SIG-M5 treated with dmso at 0.1 percent for 504 hours (cell line): ENCODE measurements around the gene TM9SF4.

Experiments
- DNase-seq: peaks from one replicate; lab custom pipeline; 2025; ENCODE audit not compliant: unreplicated experiment; lab: John Stamatoyannopoulos, UW

Gene TM9SF4

DNA sequence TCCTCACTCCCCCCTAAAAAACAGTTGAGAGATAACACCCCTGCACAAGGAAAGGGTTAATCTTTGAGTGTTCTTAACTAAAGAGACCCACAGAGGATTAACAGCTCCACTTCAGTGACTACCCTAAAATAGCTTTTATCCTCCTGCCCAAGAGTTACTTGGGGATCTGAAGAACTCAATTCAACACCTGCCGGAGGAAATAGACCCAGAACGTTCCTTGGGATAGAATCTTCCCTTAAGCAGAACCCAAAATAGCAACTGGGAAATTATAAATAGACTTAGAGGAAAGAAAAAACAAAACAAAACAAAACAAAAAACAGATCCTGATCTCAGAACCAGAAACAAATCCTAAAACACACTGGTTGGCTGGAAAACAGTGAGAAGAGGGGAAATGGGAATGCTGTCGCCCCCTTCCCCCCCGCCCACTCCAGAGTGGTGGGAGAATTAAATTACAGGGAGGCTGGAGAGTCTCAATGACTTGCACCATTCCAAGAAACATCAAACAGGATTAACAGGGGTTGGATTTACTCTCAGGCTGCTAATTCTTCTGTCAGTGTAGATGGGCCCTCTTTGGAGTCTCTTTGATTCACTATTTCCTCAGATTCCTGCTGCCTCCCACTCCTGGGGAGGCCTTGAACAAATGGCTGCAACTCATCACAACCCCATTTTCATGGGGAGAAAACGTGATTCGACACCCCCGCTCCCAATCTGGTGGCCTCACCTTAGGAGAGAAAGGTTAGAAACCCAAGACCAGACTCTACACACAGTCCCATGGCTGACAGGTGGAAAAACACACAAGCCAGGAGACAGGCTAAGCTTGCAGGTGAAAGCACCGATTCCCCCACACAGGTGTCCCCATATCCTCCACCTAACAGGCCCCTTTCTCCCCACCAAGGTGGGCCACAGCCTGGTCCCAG is 96.6 kb downstream of the TM9SF4 start:
- DNase-seq = no peak

DNA sequence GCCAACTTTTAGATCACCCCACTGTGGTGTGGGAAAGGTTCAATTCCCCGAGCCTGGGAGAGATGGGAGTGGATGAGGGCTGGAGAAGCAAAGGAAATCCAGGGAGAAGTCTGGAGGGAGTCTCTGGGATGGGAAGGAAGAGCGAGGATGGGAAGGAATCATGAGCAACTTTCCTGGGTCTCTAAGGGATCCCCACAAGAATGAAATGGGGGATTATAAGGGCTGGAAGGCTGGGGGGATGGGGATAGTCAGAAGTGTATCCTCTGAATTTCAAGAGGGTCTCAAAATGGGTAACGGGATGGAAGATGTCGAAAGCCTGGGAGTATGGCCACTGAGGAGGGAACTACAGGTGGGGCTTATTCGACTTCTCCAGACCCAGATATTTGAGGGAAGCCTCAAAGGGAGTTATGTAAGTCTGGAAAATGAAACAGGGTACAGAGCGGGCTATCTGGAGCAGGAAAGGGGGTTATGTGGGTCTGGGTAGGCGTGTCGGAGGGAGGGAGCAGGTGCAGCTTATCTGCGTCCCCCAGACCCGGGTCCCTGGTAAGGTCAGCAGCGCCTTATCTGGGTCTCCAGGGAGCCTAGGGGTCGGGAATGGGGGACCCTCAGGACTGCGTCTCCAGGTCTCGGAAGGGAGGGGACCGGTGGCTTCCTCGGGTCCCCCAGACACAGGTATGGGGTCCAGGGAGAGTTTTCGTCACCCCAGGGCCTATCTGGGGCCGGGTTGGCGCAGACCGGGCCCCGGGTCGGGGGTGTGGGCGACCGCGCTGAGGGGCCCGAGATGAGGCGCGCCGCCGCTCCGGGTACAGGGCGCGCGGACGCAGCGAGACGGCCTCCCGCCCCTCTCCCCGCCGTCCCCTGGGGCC is 97.5 kb downstream of the TM9SF4 start:
- no peak for DNase-seq

DNA sequence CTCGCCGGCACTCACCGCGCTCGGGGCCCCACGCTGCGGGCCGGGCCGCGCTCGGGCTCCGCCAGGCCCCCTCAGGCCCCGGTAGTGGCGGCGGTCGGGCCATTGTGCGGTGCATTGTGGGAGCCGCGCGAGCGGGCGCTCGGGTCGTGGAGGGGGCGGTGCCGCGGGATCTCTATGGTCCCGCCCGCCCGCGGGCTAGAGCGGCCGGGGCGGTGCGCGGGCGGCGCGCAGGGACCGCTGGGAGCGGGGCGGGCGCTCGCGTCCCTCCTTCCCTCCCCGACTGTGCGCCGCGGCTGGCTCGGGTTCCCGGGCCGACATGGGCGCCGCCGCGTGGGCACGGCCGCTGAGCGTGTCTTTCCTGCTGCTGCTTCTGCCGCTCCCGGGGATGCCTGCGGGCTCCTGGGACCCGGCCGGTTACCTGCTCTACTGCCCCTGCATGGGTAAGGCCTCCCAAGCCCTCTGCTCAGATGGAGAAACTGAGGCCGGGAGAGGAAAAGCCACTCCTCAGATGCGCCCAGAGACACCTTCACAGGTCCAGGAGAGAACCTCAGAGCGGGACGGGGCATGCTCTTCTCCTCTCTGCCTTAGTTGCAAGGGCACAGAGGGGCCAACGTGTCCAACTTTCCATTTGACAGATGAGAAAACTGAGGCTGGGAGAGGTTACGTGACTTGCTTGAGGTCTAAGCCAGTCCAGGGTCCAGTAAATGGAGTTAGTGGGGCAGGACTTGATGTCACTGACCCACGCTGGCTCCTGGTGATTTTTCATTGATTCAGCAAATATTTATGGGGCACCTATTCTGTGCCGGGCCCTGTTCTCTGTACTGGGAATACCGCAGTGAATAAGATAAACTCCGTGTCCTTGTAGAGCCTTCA is 98.3 kb downstream of the TM9SF4 start, which contains the start of the genes PLAGL2 and POFUT1:
TSS of gene PLAGL2 (minus strand) at position 118 of the 873 bp plus-strand sequence. CDS start 5,565 bp downstream, outside the sequence.
TSS of gene POFUT1 (plus strand) at position 255 of the 873 bp plus-strand sequence. CDS start at position 317, 62 bp downstream.
- DNase-seq = peak; percentile 86

DNA sequence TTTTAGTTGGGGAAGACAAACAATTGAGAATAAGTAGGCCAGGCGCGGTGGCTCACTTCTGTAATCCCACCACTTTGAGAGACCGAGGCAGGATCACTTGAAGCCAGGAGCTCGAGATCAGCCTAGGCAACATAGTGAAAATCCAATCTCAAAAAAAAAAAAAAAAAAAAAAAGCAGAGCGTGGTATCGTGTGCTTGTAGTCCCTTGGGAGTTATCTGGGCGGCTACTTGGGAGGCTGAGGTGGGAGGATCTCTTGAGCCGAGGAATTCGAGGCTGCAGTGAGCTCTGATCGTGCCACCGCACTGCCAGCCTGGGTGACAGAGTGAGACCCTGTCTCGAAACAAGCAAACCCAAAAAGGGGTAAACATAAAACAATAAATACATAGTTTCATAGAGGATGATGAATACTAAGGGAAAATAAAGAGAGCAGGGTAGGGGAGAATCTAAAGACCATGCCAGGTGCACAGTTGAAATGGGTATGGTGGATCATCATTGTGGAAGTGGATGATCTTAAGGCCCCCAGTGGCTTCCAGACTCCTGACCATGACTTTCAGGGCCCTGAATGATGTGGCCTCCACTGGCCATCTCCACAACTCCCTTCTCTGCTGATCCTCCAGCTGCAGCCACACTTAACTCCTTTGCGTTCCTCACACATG is 99.1 kb downstream of the TM9SF4 start:
- no peak for DNase-seq

DNA sequence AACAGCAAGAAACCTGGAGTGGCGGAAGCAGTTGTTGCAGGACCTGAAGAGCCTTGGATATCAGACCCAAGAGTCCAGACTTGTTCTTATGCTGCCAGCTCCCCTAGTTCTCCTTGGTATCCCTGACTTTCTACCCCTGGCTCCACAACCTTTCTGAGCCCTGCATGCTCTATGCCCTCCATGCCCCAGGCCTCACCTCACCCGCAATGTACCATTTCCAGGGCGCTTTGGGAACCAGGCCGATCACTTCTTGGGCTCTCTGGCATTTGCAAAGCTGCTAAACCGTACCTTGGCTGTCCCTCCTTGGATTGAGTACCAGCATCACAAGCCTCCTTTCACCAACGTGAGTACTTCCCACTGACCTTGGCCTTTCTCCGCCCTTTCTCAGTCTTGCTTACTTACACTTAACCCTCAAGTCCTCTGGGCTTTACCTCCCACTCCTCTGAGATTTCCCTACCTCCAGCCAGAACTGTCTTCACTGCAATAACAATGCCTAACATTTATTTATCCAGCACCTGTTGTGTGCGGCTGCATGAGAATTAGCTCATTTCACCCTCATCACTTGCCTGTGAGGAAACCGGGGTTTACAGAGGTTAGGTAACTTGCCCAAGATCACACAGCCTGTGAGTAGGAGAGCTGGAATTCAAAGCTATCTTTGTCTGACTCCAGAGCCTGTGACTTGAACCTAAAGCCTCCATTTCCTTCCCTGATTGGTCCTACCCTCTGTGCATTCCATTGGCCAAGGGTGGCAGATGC is 100.5 kb downstream of the TM9SF4 start:
- DNase-seq = no peak

DNA sequence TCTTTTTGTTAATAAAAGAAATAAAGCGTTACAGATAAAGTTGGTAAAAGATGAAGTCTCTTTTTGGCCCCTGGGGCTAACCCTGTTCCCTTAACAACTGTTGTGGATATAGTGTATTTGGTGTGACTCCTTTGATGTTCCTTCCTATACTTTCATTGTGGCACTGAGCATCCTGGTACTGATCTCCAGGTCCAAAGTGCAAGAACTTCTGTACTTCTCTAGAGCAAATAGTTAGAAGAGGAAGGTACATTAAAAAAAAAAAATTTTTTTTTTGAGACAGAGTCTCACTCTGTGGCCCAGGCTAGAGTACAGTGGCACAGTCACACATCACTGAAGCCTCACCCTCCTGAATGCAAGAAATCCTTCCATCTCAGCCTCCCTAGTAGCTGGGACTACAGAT is 104.4 kb downstream of the TM9SF4 start:
- no peak for DNase-seq

DNA sequence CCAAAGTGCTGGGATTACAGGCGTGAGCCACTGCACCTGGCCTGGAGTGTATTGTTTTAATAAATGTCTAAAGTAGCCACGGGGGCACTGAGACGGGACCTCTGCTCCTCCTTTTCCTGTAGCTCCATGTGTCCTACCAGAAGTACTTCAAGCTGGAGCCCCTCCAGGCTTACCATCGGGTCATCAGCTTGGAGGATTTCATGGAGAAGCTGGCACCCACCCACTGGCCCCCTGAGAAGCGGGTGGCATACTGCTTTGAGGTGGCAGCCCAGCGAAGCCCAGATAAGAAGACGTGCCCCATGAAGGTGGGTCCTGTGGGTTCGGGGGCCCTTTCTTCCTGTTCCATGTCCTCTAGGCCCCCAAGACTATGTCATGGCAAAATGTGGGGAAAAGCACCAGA is 105.6 kb downstream of the TM9SF4 start:
- no peak for DNase-seq

DNA sequence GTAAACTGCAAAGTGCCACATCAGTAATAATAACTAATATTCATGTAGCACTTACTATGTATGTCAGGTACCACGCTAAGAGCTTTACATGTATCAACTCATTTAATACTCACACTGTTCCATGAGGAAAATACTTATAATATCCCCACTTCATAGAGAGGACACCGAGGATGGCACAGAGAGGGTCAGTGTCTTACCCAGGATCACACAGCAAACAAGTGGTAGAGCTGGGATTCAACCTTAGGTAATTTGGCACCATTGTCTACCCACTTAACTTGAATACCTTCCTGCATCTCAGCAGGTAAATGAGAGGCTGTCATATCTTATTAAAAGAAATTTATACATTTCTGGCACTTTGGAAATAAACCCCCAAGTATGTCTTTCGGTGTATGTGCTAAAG is 106.2 kb downstream of the TM9SF4 start:
- no peak for DNase-seq

DNA sequence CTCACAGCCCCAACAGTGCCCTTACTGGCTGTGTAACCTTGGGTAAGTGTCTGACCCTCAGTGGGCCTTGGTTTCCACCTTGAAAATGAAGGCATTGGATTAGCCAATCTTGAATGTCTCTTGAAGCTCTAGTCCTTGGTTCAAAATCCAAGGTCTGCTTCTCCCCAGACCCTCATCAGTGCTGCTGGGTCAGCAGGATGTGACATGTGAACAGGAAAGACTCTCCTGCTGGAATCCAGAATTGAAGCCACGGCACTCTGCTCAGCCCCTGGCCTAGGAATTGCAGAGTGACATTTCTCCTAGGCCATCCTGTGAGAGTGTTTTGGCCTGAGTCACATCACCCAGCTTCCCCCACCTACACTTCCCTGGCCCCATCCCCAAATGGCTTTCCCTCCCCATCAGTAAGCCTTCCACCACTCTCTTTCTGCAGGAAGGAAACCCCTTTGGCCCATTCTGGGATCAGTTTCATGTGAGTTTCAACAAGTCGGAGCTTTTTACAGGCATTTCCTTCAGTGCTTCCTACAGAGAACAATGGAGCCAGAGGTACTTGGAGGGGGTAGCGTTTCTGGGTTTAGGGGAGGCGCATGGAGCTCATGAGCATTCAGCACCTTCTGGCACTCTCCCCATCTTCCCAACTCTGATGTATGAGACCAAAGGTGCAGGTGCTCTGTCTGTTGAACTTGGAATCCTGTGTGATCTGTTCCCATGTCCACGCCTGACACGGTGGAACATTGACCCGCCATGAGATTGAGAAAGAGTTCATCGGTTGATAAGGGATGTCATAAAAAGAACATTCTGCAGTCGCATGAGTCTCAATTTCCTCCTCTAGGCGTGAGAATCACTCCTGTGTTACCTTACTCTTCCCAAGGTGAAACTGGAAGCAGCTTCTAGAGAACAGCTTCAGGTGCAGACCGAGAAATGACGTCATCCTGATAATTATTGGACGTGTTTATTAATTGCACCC is 106.9 kb downstream of the TM9SF4 start:
- no peak for DNase-seq
